SKM-1 (cell line): ENCODE data around the gene FAM98A.

ENCODE experiments used
- DNase-seq: peaks from one replicate; lab custom pipeline; 2025; ENCODE audit not compliant: unreplicated experiment; lab: John Stamatoyannopoulos, UW

FAM98A gene

DNA sequence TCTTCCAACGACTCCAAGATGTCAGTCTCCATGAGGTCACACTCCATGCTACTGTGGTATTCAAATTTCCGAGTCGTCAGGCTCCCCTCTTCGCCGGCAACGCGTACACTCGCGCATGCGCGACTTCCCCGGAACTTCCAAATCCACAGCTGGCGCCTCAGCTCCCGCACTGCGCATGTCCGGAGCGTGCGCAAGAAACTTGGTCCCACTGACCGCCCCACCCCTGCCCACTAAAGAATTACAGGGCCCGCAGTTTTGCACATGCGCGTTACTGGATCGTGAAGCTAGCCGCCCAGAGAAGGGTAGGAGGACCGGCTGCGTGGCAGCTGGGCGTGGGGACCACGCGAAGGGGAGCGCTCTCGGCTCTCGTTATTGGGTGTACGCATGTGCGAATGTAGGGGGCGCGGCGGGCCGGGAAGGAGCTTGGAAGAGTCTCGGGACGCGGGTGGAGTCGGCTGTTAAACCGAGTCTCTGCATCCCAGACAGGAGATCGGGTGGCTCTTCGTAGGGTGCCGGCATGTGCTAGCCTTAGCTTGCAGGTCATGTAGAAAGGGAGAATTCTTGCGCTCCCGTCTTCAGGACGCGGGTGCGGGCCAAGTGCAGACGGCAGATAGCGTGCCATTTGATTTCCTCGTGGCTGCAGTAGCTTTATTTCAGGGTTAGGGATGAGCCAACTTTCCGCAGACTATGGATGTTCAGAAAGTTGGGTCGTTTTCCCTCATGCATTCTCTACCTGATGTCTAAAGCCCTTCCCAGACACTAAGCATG, at the start of gene FAM98A:
TSS of gene FAM98A (minus strand) at position 125 of the 768 bp plus-strand sequence. CDS start at position 47, 78 bp downstream.
- peak; percentile 98 for DNase-seq

DNA sequence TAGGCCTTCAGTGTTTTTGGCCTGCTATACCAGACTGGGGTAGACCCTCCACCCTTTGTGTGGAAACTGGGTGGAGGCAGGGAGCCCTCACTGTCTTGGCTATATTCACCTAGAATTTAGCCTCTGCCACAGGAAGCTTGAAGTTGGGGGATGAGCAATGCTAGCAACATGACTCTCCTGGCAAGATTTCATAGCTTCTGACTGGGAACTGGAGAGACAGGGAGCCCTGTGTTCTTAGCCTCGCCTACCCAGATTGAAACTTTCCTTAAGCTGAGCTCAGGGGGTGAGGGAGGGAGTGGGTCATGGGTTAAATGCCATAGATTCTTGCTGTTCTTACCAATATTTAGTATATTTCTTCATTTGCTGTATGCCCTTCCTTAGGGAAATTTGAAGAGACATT, 46.8 kb upstream of the FAM98A start:
- no peak for DNase-seq

DNA sequence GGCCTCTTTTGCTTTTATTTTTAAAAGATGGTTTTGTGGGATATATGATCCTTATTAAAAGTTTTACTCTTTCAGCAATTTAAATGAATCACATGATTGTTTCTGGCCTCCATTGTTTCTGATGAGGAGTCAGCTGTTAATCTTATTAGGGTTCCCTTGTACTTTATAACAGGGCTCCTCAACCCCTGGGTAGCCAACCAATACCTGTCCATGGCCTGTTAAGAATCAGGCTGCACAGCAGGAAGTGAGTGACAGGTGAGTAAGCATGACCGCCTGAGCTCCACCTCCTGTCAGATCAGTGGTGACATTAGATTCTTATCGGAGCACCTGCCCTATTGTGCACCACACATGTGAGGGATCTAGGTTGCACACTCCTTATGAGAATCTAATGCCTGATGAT, 45.1 kb upstream of the FAM98A start:
- DNase-seq: no peak

DNA sequence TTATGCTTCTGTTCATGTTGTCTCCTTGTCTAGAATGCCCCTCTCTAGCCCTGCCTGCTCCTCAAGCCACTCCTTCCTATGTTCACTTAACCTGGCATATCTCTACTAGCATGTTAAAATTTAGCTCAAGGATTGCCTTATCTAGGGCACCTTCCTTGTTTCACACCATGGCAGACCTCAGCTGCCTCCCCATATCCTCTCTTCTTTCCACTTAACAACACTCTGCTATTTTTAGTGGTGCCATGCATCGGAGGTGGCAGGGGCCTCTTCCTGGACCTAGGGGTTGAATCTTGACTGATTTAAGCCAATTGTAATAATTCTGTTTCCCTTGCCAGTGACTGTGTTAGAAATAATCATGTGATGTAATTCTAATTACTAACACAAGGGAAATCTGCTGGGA, 36.9 kb upstream of the FAM98A start:
- DNase-seq: no peak

DNA sequence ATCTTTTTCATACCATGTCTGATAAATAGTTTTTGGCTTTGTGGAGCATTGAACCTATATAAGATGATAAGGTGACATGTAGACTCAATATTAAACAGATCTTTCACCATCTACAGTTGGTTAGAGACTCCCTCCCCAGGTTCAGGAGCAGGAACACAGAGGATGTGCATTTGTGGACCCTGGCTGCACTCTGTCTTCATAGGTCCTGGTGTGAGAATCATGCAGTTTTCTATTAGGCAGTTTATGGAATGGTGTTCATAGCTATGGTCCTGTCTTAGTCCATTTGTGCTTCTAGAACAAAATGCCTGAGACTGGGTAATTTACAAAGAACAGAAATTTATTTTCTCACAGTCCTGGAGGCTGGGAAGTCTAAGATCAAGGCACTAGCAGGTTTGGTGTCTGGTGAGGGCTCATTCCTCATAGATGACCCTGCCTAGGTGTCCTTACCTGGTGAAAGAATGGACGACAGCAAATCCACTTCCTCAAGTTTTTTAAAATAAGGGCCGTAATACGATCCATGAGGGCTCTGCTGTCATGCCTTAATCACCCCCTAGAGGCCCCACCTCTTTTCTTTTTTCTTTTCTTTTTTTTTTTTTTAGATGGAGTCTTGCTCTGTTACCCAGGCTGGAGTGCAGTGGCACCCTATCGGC, 35.3 kb upstream of the FAM98A start:
- DNase-seq: no peak

DNA sequence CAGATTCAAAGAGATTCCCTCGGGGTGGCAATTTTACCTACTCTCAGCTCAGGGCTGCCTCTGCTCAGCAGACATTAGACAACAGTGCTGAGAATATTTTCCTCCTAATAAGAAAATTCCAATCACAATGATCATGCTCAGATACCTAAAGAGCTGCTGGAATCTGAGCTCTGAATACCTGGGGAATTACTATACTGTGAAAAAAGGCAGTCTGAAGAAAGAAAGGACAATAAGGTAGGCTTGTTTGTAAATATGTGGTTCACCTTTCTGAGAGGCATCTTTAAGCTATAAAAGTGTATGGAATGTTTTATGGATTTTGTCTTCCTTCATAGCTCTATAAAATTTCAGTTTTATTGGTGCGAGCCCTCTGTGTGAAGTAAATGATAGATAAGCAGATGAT, 34.2 kb upstream of the FAM98A start:
- DNase-seq: no peak

DNA sequence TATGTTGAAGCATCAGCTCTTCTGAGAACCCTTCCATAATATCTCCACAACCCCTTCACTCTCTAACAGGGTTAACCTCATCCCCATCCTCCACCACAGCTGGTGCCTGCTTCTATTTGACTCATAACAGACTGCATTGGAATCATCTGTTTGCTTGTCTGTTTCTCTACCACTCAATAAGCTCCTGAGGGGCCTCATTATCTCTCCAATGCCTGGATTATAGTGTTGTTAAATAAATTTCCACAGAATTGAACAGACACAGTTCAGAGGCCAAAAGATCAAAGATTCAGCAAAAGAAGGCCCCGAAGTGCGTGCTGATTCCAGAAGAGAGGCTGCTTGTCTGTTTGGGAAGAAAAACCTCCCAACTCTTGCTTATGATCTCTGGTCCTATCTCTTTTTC, 33.7 kb upstream of the FAM98A start:
- no peak for DNase-seq

DNA sequence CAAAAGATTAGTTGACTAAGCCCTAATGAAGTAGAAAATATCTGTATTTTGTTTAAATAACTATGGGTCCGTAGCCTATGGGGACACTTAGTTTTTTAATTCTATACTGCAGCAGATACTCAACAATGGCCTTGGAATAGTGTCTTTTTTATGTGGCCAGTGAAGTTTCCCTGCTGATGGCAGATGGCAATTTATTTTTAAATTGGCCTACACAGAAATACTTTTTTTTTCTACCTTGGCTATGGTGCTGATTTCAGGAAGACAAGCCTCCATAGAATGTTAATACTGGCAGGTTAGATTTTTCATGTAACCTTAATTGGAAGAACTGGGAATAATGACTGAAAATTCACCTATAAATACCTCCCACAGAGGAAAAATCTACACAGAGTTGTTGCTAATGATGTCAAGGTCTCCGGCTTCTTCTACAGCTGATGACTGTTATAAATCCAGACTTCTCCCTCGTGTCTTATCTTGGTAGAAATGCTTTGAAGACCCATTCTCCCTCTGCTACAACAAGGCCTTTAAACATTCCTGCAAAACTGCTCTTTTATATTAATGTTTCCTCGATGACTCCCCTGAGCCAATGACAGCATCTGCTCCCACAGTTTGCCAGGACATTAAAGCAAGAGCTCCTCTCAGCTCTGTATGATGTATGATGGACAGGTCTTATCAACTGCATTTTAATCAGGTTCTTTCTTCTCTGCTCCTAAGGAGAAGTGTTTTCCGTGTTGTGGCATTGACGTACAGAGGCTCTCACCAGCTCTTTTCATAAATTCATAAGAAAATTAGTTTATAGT, 29.1 kb upstream of the FAM98A start:
- no peak for DNase-seq

DNA sequence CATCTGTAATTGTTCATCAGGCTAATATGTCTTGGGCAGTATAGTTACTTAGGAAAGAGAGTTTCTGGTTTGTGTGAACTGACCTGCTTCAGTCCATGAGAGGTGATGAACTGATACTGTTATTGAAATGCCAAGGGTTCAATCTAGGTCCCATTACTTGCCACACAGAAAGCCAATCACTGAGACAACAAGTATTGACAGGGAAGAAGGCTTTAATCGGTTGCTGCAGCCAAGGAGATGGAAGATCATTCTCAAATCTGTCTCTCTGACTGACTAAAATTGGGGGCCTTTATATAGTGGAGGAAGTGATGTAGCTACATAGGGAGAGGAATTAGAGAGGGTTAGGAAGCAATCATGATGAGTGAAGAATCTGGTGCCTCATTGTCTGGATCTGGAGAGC, 19.9 kb upstream of the FAM98A start:
- DNase-seq: no peak

DNA sequence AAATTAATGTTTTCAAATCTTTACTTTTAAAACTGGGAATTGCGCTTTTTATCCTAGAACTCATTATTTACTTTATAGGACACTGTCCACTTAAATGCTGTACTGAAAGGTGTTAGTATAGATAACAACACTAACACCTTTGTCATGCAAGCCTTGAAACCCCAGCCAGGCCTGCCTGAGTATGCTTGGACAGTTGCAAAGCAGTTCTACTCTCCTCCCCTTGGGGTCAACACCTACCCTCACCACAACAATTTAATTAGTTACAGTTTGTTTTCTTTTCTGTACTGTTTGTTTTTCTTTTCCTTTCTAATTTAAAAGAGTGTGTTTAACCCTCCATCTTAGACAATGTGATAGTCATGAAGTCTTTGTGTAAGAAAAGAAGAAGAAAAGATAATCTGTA, 18.9 kb upstream of the FAM98A start:
- DNase-seq: no peak

DNA sequence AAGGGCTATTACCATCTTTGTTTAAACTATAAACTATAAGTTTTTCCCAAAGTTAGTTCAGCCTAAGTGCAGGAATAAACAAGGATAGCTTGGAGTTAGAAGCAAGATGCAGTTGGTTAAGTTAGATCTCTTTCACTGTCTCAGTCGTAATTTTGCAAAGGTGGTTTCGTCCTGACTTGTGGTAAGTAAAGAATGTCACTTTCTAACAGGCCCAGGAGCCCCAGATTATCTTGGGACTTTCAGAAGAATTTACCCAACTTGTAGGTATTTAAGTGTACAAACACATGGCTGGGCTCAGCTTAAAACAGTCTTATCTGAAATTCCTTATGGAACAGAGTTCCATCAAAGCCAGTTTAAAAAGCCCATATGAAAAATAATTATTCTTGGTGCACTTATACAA, 18.3 kb upstream of the FAM98A start:
- DNase-seq: no peak

DNA sequence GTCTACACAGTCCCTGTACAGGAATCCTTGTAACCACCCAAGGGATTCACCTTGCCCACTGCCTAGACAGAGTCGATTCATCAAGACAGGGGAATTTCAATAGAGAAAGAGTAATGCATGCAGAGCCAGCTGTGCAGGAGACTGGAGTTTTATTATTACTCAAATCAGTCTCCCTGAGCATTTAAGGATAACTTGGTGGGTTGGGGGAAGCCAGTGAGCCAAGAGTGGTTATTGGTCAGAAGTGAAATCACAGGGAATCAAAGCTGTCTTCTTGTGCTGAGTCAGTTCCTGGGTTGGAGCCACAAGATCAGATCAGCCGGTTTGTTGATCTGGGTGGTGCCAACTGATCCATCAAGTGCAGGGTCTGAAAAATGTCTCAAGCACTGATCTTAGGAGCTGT, 17.8 kb upstream of the FAM98A start:
- no peak for DNase-seq

DNA sequence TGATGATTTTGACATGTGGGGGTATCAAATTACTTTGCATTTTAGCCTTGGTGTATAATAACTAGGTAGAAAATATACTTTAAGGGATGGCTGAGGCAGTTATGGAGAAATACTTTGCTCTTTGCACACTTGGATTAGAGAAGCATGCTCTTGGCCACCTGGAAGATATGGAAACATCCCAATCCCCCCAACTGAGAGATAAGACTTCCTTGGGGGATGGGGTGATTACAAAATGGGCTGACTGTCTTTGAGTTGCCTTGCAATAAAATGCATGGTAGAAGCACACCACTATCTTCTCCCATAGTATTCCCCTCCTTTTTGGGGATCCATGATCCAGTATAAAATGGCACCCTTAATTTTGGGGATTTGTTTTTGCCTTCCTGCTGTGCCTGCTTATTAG, 15.1 kb upstream of the FAM98A start:
- DNase-seq: no peak

DNA sequence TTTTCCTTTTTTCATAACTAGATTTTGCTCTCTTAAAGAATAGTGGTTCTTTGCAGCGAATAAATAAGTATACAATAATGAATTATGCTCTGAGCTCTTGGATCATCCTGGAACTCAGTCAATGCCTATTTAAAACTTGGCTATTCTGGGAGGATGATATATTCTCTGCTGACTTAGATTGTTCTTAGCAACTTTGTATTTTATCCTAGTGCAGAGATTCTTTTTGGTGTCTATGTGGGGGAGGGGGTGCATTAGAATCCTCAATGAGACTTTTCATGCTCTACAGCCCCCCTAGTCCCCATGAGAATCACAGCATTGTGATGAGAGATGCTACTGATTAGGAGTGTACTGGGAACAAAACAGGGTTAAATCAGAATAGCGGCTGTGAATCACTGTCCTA, 8.8 kb upstream of the FAM98A start:
- no peak for DNase-seq

DNA sequence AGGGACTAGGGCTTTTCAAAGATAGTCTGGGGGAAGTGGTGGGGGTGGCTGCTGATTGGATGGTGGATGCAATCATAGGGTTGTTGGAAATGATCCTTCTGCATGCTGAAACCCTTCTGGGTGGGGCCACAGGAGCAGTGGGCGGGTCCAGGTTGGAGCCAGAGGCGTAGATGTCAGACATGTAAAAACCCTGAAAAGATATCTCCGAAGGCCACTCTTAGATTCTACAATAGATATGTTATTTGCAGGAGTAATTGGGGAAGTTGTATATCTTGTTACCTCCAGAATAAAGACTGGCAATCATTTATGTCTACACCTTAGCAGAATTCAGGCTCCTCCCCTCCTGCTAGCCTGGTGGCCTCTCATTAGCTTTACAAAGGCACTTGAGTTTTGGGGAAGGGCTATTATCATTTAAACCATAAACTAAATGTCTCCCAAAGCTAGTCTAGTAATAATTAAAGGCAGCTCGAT, 8.2 kb upstream of the FAM98A start:
- DNase-seq: no peak

DNA sequence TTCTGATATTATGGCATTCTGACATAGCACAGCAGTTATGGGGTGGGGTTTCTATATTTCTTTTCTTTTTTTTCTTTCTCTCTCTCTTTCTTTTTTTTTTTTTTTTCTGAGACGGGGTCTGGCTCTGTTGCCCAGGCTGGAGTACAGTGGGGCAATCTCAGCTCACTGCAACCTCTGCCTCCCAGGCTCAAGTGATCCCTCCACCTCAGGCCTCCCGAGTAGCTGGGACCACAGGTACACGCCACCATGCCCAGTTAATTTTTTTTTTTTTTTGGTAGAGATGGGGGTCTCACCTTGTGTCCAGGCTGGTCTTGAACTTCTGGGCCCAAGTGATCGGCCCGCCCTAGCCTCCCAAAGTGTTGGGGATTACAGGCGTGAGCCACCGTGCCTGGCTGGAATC, 7.5 kb upstream of the FAM98A start:
- DNase-seq: no peak

DNA sequence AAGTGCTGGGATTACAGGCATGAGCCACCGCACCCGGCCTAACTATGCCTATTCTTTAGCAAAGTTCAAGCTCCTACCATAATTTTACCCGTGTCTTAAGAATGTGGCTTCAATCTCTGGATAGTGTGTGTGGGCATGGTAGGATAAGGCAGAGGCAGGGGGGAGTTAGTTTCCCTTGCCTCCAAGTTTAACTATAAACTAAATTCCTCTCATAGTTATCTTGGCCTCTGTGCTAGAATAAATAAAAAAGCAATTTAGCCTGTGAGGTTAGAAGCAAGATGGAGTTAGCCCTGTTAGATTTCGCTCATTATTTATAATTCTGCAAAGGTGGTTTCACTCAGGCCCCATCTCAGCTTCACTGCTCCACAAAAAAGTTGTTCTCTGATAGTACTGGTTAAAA, 7.0 kb upstream of the FAM98A start:
- DNase-seq: no peak

DNA sequence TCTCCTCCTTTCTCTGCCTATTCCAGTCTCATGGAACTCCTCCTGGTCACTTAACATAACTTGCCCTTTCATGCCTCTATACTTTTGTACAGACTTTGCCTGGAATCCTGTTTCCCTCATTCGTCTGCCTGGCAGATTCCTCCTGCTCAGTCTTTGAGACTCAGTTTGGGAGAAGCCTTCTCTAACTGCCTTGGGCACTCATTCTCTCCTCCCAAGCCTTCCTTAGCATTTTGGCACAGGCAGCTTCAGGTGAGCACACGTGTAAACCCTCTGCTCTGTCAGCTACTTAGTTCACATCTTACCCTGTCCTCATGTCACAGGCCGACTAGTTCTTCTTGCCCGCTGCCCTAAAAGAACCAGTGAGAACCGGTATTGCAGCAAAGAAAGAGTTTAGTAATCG, 6.0 kb upstream of the FAM98A start:
- no peak for DNase-seq

DNA sequence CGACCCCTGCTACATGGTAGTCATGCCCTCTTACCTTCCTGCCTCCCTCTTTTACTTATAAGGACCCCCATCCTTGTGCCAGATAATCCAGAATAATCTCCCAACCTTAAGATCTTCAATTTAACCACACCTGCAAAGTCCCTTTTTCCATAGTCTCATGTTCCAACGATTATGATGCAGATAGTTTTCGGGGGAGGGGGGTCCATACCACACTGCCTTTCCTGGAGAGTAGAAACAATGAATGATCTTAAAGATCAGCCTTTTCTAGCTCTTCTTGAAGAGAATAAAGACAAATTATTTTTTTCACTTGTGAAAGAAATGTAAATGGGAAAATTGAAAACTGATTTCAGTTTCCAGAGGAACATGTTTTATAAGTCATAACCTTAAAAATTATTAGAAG, 4.3 kb upstream of the FAM98A start:
- no peak for DNase-seq

DNA sequence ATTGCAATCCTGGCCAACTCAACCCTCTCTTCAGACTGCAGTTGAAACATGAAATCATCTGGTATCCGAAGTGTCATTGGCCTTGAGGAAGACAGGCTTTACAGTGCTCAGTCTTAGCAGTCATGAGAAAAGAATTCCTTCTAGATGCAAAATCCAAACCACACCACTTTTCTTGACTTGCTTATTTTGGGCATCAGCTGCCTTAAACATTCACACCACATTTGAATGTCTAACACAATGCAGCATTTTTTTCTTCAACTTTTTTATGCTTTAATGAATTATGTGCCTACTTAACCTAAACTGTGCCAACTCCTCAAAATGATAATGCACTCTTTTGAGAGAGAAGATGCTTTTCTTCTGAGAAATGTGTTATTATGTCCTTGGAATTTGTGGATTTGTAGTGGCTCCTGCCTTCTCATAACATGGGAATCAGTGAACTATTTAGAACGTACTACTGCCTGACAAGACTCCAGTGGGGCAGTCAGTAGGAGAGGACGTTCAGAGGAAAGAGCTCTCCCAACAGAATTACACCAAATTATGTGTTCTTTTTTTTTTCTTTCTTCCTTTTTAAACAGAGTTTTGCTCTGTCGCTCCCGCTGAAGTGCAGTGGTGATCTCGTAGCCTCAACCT, 3.2 kb upstream of the FAM98A start:
- no peak for DNase-seq

DNA sequence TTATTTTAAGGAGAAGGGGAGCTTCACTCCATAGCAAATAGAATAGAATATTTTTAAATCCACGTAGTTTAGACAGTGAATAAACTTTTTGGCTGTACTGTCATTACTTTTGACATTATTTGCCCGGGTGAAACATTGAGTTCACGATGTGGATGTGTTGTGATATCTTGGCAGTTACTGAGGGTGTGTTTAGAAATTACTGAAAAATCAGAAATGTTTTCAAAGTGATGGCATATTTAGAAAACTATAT, 769 bp upstream of the FAM98A start:
- DNase-seq: no peak
